ENCODE results near the gene ACOX1. TPM values are rescaled to one million over a fixed set of nuclear protein-coding genes. Genes with fewer than 3 reads are reported as not detected.

The ACOX1 gene
- total and polyA plus RNA-seq, 2 donors from 2014 or later = 24.7 to 60.6 TPM

GRCh38 chr17:75920045-75920560 lies 58.9 kb downstream of the ACOX1 start:
- Histone ChIP-seq H3K27me3 (ENCODE audit: control insufficient read depth, insufficient read depth, low read length) (no peaks in the 10 kb centered on the region), H3K9me3 (ENCODE audit: control insufficient read depth in 2 of 3, insufficient read depth in 1 of 3, low read length in 3 of 3) (no peaks in the 10 kb centered on the region), H3K36me3 (ENCODE audit: control insufficient read depth in 2 of 3, insufficient read depth in 3 of 3, low read length in 3 of 3) (no peaks in the 10 kb centered on the region), H3K9ac (ENCODE audit: low read length in 3 of 3) (no peak overlapping the region), H3K27ac (ENCODE audit: low read depth in 2 of 2, low read length in 2 of 2) (no peak overlapping the region), H3K4me1 (ENCODE audit: control insufficient read depth in 2 of 3, insufficient read depth in 2 of 3, low read depth in 1 of 3, low read length in 3 of 3) (peaks cover 0 to 12% (median 0%) of the 10 kb centered on the region in 3 donors), H3K4me3 (ENCODE audit: low read length in 3 of 3) (no peak overlapping the region)
- TF ChIP-seq CTCF (IDR thresholded peaks at IDR 0.05; ENCODE audit: borderline replicate concordance, extremely low read depth, insufficient read depth) = no peak
- intact Hi-C loops (cut with DNase I) = no loop called here
- FAIRE-seq = no peak
- DNase-seq = no peak

- FAIRE-seq (no peak), DNase-seq (no peak)
- Histone ChIP-seq H3K27ac (ENCODE audit: low read depth in 2 of 2, low read length in 2 of 2) (no peak overlapping the region), H3K36me3 (ENCODE audit: control insufficient read depth in 2 of 3, insufficient read depth in 3 of 3, low read length in 3 of 3) (no peaks in the 10 kb centered on the region), H3K9me3 (ENCODE audit: control insufficient read depth in 2 of 3, insufficient read depth in 1 of 3, low read length in 3 of 3) (no peaks in the 10 kb centered on the region), H3K4me1 (ENCODE audit: control insufficient read depth in 2 of 3, insufficient read depth in 2 of 3, low read depth in 1 of 3, low read length in 3 of 3) (peaks cover 0 to 12% (median 0%) of the 10 kb centered on the region in 3 donors), H3K9ac (ENCODE audit: low read length in 3 of 3) (no peak overlapping the region), H3K4me3 (ENCODE audit: low read length in 3 of 3) (no peak overlapping the region), H3K27me3 (ENCODE audit: control insufficient read depth, insufficient read depth, low read length) (no peaks in the 10 kb centered on the region)
- no peak for TF ChIP-seq CTCF (IDR thresholded peaks at IDR 0.05; ENCODE audit: borderline replicate concordance, extremely low read depth, insufficient read depth)
- intact Hi-C loops (cut with DNase I) = loop anchor here (10.0 kb wide), 1 partner anchor 85 kb away; the partner anchor contains the start of gene CDK3
Observed at GRCh38 chr17:75919611-75920010, 59.4 kb downstream of the ACOX1 start.

- Histone ChIP-seq H3K27ac (ENCODE audit: low read depth in 2 of 2, low read length in 2 of 2) (no peak overlapping the region), H3K9ac (ENCODE audit: low read length in 3 of 3) (no peak overlapping the region), H3K9me3 (ENCODE audit: control insufficient read depth in 2 of 3, insufficient read depth in 1 of 3, low read length in 3 of 3) (no peaks in the 10 kb centered on the region), H3K27me3 (ENCODE audit: control insufficient read depth, insufficient read depth, low read length) (no peaks in the 10 kb centered on the region), H3K4me1 (ENCODE audit: control insufficient read depth in 2 of 3, insufficient read depth in 2 of 3, low read depth in 1 of 3, low read length in 3 of 3) (peaks cover 0 to 8% (median 0%) of the 10 kb centered on the region in 3 donors), H3K4me3 (ENCODE audit: low read length in 3 of 3) (no peak overlapping the region), H3K36me3 (ENCODE audit: control insufficient read depth in 2 of 3, insufficient read depth in 3 of 3, low read length in 3 of 3) (no peaks in the 10 kb centered on the region)
- FAIRE-seq = no peak
- no peak for DNase-seq
- intact Hi-C loops (cut with DNase I) = loop anchor here (10.0 kb wide), 1 partner anchor 87 kb away; the partner anchor contains the start of gene CDK3
- no peak for TF ChIP-seq CTCF (IDR thresholded peaks at IDR 0.05; ENCODE audit: borderline replicate concordance, extremely low read depth, insufficient read depth)
Observed at GRCh38 chr17:75917917-75918445, 61.0 kb downstream of the ACOX1 start.
